Central memory CD8-positive, alpha-beta T cell (primary cell): ENCODE data around the gene LRRK1.
A peak's percentile ranks its signal among the peaks of the same experiment; 100 is the strongest.

Experiments used
- ATAC-seq: fragments of 150-1000 bp; cut with Tn5 transposase; replicated peaks from 2 replicates; pipeline ENCODE4 v1.10.0; 2022; ENCODE audit warnings: mild to moderate bottlenecking, moderate FRiP score, moderate number of reproducible peaks; ENCODE audit not compliant: poor library complexity, severe bottlenecking; ENCODE audit errors: extremely low read depth
- DNase-seq, 2 donors: peaks; one replicate each; pipeline ENCODE4 v3.0.0; 2021; ENCODE audit warnings: low spot score in 2 of 2
- H3K27ac Mint-ChIP-seq: one replicate; pipeline ENCODE4 v1.8.0; 2022; ENCODE audit warnings: low read depth, mild to moderate bottlenecking, moderate library complexity, mixed read lengths
- H3K27me3 Mint-ChIP-seq: one replicate; pipeline ENCODE4 v1.8.0; 2022; ENCODE audit warnings: mixed read lengths
- H3K36me3 Mint-ChIP-seq: one replicate; pipeline ENCODE4 v1.8.0; 2022; ENCODE audit warnings: mild to moderate bottlenecking, moderate library complexity, mixed read lengths; ENCODE audit not compliant: insufficient read depth
- H3K4me1 Mint-ChIP-seq: one replicate; pipeline ENCODE4 v1.8.0; 2022; ENCODE audit warnings: mixed read lengths
- H3K4me3 Mint-ChIP-seq: one replicate; pipeline ENCODE4 v1.8.0; 2022; ENCODE audit warnings: mild to moderate bottlenecking, moderate library complexity, mixed read lengths
- H3K9me3 Mint-ChIP-seq: one replicate; pipeline ENCODE4 v1.8.0; 2022; ENCODE audit warnings: mixed read lengths

LRRK1 gene

DNA sequence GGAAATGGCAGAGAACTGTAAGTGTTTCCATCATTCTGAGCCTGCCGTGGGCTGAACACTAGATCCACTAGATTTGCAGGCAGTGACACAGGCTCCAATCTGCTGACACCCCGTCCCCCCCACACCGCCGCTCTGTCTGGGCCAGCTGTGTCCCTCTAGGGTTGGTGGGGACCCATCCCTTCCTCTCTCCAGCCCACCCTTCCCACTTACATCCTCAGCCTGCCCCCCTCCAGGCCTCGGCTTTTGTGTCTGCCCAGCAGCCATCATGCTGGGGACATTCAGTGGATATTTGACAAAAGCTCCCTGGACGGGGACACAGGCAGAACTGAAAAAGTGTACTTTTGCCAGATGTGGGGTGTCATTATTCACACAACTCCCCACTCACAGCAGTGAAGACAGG, 10.7 kb upstream of the LRRK1 start:
- DNase-seq = no peak
- H3K4me3 Mint-ChIP-seq = no peak overlapping the region
- peaks cover 3% of the 10 kb centered on the region for H3K9me3 Mint-ChIP-seq
- no peak overlapping the region for H3K27ac Mint-ChIP-seq
- no peak for ATAC-seq
- H3K4me1 Mint-ChIP-seq = no peaks in the 10 kb centered on the region
- no peaks in the 10 kb centered on the region for H3K36me3 Mint-ChIP-seq
- H3K27me3 Mint-ChIP-seq = peaks cover 80% of the 10 kb centered on the region

DNA sequence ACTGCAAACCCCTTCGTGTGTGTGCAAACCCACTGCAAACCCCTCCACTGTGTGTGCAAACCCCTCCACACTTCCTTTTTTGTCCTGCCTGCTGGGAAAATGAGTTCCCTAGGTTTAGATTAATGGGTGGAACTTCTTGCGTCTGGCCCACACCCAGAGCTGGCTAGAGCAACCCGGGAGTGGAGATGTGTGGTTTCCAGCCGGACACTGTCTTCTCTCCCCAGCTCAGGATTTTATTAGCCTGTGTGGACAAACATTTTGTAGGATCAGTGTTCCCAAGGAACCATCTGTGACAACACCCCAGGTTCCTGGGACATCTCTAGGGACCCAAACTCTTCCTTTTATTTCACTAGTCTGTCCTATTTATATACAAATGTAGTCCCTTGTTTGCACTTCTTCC, 9.6 kb upstream of the LRRK1 start:
- Mint-ChIP-seq H3K9me3 (peaks cover 5% of the 10 kb centered on the region), H3K27ac (no peak overlapping the region), H3K27me3 (peaks cover 84% of the 10 kb centered on the region), H3K36me3 (no peaks in the 10 kb centered on the region), H3K4me3 (no peak overlapping the region), H3K4me1 (no peaks in the 10 kb centered on the region)
- no peak for ATAC-seq
- DNase-seq = no peak

DNA sequence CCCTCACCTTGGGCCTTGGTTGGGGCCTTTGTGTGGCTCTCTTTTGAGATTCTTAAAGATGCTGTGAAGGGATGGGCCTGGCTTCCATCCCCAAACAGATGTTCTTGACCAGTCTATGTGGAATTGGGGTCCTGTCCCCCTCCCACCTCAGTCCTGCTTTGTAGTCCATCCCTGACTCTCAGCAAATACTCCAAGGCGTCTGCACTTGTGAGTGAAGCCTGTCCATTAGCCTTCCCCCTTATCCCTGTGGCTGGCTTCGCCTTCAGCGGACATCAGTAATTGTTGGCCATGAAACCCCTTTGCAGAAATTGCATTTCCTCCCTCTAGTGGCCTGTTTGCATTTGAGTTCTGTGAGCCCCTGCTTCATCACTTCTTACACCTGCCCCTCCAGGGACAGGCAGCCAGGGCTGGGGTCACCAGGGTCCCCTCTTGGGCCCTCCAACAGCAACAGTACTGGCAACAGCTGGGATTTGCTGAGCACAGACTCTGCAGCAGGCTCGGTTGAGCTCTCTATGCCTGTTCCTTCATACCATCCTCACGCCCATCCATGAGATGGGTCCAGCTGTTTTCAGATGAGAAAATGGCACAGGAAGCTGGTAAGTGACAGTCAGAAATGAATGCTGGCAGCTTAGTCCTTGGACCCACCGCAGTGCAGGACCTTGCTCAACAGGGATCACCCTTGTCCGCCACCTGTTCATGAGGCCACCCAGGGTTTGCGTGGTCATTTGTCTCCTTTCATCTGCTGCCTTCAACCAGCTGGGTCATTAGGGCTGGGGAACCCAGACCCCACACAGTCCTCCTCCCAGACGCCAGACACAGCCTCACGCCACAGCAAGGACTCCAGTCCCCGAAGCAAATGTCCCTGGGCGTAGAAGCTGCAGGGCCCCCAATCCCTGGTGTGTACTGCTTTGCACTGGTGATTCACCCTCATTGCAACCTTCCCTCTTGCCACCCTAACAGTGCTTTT, 8.9 kb upstream of the LRRK1 start:
- Mint-ChIP-seq H3K4me3 (no peak overlapping the region), H3K4me1 (no peaks in the 10 kb centered on the region), H3K27me3 (peaks cover 84% of the 10 kb centered on the region), H3K9me3 (peaks cover 5% of the 10 kb centered on the region), H3K36me3 (no peaks in the 10 kb centered on the region), H3K27ac (no peak overlapping the region)
- ATAC-seq = no peak
- DNase-seq = no peak

DNA sequence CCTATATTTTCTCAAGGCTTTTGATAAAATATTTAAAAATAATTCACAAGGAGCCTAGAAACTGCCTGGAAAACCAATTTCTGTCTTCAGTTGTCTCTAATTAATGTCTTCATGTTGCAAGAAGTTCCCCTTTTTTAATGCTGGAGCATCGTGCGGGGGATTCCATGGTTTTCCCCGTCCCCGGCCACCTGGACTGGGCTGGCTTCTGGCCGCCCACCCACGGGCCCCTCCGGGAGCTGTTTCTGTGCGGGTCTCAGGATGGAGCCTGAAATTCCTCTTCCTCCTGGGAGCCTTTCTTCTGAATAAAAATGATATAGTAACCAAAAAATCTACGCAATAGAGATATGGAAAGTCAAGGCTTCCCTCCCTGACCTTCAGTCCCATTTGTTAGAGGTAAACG, 8.1 kb upstream of the LRRK1 start:
- Mint-ChIP-seq H3K4me3 (no peak overlapping the region), H3K36me3 (no peaks in the 10 kb centered on the region), H3K4me1 (no peaks in the 10 kb centered on the region), H3K27ac (no peak overlapping the region), H3K9me3 (peaks cover 5% of the 10 kb centered on the region), H3K27me3 (peaks cover 76% of the 10 kb centered on the region)
- DNase-seq (no peak), ATAC-seq (no peak)

DNA sequence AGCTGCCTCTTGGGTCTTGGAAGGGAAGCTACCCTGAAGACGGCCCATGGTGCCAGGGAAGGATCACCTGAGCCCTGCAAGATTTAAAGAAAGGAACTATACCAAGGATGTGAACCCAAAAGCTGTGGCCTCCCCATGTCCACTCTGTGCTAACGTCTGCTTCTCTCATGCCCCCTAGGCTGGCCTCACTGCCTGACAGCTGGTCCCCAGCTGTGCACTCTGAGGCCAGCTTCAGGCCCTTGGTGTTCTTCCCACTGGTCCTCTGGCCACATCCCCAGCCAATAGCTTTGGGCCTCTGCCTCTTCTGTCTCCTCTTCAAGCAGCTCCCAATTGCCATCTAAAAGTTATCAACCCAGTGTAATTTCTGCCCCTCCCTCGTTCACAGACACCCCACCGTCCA, 5.2 kb upstream of the LRRK1 start:
- Mint-ChIP-seq H3K9me3 (peaks cover 5% of the 10 kb centered on the region), H3K27me3 (peaks cover 83% of the 10 kb centered on the region), H3K4me1 (peaks cover 8% of the 10 kb centered on the region), H3K36me3 (no peaks in the 10 kb centered on the region), H3K4me3 (no peak overlapping the region), H3K27ac (no peak overlapping the region)
- ATAC-seq (no peak), DNase-seq (no peak)

DNA sequence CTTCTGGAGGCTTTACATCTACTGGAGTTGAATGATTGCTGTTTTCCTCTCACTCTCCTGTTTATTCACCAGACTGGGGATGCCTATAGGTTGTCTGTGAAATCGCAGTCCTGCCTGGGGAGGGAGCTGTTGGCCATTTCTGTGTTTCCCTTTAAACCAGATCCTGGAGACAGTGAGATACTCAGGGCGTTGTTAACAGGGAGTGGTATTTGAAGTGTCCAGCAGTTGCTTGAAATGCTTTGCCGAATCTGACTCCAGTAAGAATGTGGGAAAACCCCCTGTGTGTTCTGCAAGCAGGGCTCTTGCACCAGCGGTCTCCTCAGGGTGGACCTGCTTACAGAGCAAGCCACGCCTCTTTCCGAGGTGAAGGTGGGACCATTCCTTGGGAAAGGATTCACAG, 4.3 kb upstream of the LRRK1 start:
- Mint-ChIP-seq H3K27me3 (peaks cover 75% of the 10 kb centered on the region), H3K27ac (no peak overlapping the region), H3K36me3 (no peaks in the 10 kb centered on the region), H3K4me1 (peaks cover 8% of the 10 kb centered on the region), H3K9me3 (peaks cover 5% of the 10 kb centered on the region), H3K4me3 (no peak overlapping the region)
- ATAC-seq (no peak), DNase-seq (no peak)

GRCh38 chr15:100918034-100918689, 995 bp upstream of the LRRK1 start:
- no peak overlapping the region for H3K27ac Mint-ChIP-seq
- DNase-seq (peak; percentile 22 to 24), ATAC-seq (peak; percentile 69)
- H3K36me3 Mint-ChIP-seq = no peaks in the 10 kb centered on the region
- peaks cover 18% of the 10 kb centered on the region for H3K4me1 Mint-ChIP-seq
- peaks cover 77% of the 10 kb centered on the region for H3K27me3 Mint-ChIP-seq
- peaks cover 5% of the 10 kb centered on the region for H3K9me3 Mint-ChIP-seq
- peak overlapping the region; percentile 77 for H3K4me3 Mint-ChIP-seq

DNA sequence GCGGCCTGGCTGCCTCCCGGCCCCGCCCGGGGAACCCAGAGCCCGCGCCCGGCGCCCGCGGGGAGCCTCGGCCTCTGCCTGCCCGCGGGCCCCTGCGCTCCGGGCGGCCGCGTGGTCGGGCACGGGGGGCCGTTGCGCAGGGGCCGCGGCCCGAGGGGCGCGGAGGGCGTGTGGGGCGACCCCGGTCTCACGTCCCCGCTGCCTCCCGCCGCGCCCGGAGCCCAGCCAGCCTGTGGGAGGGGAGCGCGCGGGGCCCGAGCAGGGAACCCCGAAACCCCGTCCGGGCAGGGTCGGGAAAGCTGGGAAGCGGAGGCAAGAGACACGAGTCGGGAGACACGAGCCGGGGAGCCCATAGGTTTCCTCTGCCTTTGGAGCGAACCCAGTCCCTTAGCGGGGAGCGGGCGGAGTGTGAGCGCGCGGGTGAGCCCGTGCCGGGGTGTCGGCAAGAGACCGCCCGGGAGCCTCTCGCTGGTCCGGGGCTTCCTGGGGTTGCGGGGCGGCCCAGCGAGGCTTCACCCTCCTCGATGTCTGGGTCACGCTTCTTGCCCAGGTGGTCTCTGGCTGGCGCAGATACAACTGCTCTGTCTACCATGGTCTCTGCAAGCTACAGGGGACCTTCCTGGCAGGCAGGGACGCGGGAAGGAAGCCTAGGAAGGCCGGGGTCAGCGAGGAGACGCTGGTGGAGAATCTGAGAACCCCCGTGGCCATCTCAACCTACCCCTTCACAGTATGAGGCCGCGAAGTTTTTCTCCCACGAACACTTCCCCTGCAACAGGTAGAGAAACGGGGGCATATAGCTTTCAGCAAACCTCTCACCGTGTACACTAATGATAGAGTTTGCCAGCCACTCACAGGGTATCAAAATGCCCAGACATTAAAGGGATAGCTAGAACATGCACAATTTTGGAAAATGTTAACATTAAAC, 586 bp downstream of the LRRK1 start:
- DNase-seq (no peak), ATAC-seq (peak; percentile 29)
- H3K27ac Mint-ChIP-seq = no peak overlapping the region
- no peaks in the 10 kb centered on the region for H3K36me3 Mint-ChIP-seq
- peaks cover 76% of the 10 kb centered on the region for H3K27me3 Mint-ChIP-seq
- peak overlapping the region; percentile 36 for H3K4me3 Mint-ChIP-seq
- no peaks in the 10 kb centered on the region for H3K9me3 Mint-ChIP-seq
- peaks cover 18% of the 10 kb centered on the region for H3K4me1 Mint-ChIP-seq

DNA sequence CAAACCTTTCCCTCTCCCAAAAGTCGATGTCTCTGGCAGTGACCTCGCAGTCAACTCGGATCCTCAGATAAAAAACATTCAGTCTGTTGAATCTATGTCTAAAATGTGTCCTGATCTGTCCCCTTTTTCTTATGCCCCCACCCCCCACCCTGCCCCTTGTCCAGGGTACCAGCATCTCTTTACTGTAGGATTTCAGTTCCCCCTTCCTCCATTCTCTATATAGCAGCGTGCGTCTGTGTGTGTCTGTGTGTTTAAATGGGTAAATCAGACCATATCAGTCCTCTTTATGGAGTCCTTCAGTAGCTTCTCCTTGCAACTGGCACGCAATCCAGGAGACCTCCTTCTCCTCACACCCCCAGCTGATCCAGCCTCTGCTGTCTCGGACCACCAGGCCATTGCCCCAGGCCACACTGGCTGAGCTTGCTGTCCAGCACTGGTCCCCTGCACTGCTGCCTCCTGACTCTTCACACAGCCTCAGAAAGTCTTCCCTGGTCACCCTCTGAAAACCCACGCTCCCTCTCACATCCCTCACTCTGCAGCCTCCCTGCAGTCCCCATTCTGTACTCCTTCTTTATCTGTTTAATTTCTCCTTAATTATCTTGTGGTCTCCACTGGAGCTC, 1.5 kb downstream of the LRRK1 start:
- ATAC-seq = no peak
- Mint-ChIP-seq H3K27ac (no peak overlapping the region), H3K4me3 (peak overlapping the region; percentile 36)

GRCh38 chr15:100922192-100923040, 3.3 kb downstream of the LRRK1 start:
- Mint-ChIP-seq H3K4me1 (peaks cover 18% of the 10 kb centered on the region), H3K9me3 (no peaks in the 10 kb centered on the region), H3K36me3 (no peaks in the 10 kb centered on the region), H3K27ac (no peak overlapping the region), H3K4me3 (no peak overlapping the region), H3K27me3 (peaks cover 60% of the 10 kb centered on the region)
- DNase-seq = no peak
- ATAC-seq = no peak

More for the DNA sequence above, 1.5 kb downstream of the LRRK1 start:
- H3K9me3 Mint-ChIP-seq = no peaks in the 10 kb centered on the region
- peaks cover 71% of the 10 kb centered on the region for H3K27me3 Mint-ChIP-seq
- no peak for DNase-seq
- no peaks in the 10 kb centered on the region for H3K36me3 Mint-ChIP-seq
- peaks cover 18% of the 10 kb centered on the region for H3K4me1 Mint-ChIP-seq

DNA sequence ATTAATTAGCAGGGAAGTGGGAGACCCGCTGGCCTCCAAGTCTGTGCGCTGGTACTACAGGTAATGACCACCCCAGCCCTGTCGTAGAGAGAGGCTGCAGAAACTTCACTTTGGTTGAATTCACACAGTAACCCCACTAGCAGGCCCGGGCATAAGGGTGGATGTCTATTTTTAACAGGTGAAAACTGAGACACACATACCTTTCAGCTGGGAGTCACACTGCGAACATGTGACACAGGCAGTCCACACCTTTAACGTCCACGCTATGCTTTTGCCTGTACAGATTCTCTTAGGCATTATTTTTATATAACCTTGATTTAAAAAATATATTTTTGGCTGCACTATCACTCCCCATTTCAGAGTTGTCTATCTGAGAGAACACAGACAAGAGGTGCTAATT, 3.9 kb downstream of the LRRK1 start:
- H3K9me3 Mint-ChIP-seq = no peaks in the 10 kb centered on the region
- peaks cover 55% of the 10 kb centered on the region for H3K27me3 Mint-ChIP-seq
- no peak overlapping the region for H3K27ac Mint-ChIP-seq
- H3K36me3 Mint-ChIP-seq = no peaks in the 10 kb centered on the region
- DNase-seq (no peak), ATAC-seq (no peak)
- H3K4me3 Mint-ChIP-seq = no peak overlapping the region
- H3K4me1 Mint-ChIP-seq = peaks cover 18% of the 10 kb centered on the region
